SK-N-SH treated with all-trans-retinoic acid at 6 μM for 48 hours (cell line): ENCODE data around the gene PEX5L.

ENCODE experiments used
- ATAC-seq: fragments of 200-7000 bp; cut with Tn5 transposase; 3 replicates; pipeline ENCODE4 v1.9.1; 2020; ENCODE audit warnings: mild to moderate bottlenecking, moderate library complexity
- ARNTL ChIP-seq: fragments of 450-650 bp; formaldehyde crosslinking; IDR thresholded peaks from 2 replicates; pipeline ENCODE4 v1.5.0; 2020; ENCODE audit warnings: low read depth, mild to moderate bottlenecking, moderate library complexity, borderline replicate concordance
- BACH2 ChIP-seq: fragments of 250-450 bp; sonication (Bioruptor Pico); IDR thresholded peaks from 2 replicates; pipeline ENCODE4 v1.9.0; 2021; ENCODE audit warnings: mild to moderate bottlenecking, borderline replicate concordance
- CSDC2 ChIP-seq: fragments of 250-450 bp; sonication (Bioruptor Pico); IDR thresholded peaks from 2 replicates; pipeline ENCODE4 v1.5.0; 2020; ENCODE audit warnings: mild to moderate bottlenecking, moderate library complexity
- CSRNP3 ChIP-seq: fragments of 250-450 bp; sonication (Bioruptor Pico); IDR thresholded peaks from 2 replicates; pipeline ENCODE4 v1.5.1; 2021; ENCODE audit warnings: mild to moderate bottlenecking, moderate library complexity
- ESRRG ChIP-seq: fragments of 250-450 bp; sonication (Bioruptor Pico); IDR thresholded peaks from 2 replicates; pipeline ENCODE4 v1.6.1; 2021; ENCODE audit warnings: mild to moderate bottlenecking
- GLIS3 ChIP-seq: fragments of 250-450 bp; sonication (Bioruptor Pico); IDR thresholded peaks from 2 replicates; pipeline ENCODE4 v1.5.0; 2020; ENCODE audit warnings: mild to moderate bottlenecking, moderate library complexity
- ISL1 ChIP-seq: fragments of 250-450 bp; sonication (Bioruptor Pico); IDR thresholded peaks from 2 replicates; pipeline ENCODE4 v2.1.2; 2022; ENCODE audit warnings: mild to moderate bottlenecking, moderate library complexity
- OSR1 ChIP-seq: fragments of 250-450 bp; sonication (Bioruptor Pico); IDR thresholded peaks from 2 replicates; pipeline ENCODE4 v1.8.0; 2022; ENCODE audit warnings: moderate library complexity, mild to moderate bottlenecking, inconsistent platforms
- POU6F1 ChIP-seq: fragments of 250-450 bp; sonication (Bioruptor Pico); IDR thresholded peaks from 2 replicates; pipeline ENCODE4 v1.8.0; 2021; ENCODE audit warnings: low read depth, mild to moderate bottlenecking, moderate library complexity, borderline replicate concordance
- PPARA ChIP-seq: fragments of 250-450 bp; sonication (Bioruptor Pico); IDR thresholded peaks from 2 replicates; pipeline ENCODE4 v1.5.0; 2020; ENCODE audit warnings: mild to moderate bottlenecking, borderline replicate concordance
- RARB ChIP-seq: fragments of 250-450 bp; sonication (Bioruptor Pico); IDR thresholded peaks from 2 replicates; pipeline ENCODE4 v1.8.0; 2021; ENCODE audit warnings: mild to moderate bottlenecking, moderate library complexity
- SNAI2 ChIP-seq: fragments of 250-450 bp; sonication (Bioruptor Pico); IDR thresholded peaks from 2 replicates; pipeline ENCODE4 v1.5.0; 2020; ENCODE audit warnings: mild to moderate bottlenecking, moderate library complexity
- TCF4 ChIP-seq: fragments of 250-450 bp; sonication (Bioruptor Pico); IDR thresholded peaks from 2 replicates; pipeline ENCODE4 v1.8.0; 2021; ENCODE audit warnings: mild to moderate bottlenecking, moderate library complexity, borderline replicate concordance
- TOX ChIP-seq: fragments of 250-450 bp; sonication (Bioruptor Pico); IDR thresholded peaks from 2 replicates; pipeline ENCODE4 v1.8.0; 2021; ENCODE audit warnings: mild to moderate bottlenecking, moderate library complexity, borderline replicate concordance
- ZFP3 ChIP-seq: fragments of 250-450 bp; sonication (Bioruptor Pico); IDR thresholded peaks from 2 replicates; pipeline ENCODE4 v1.5.0; 2020; ENCODE audit warnings: mild to moderate bottlenecking, moderate library complexity
- ZFP30 ChIP-seq: fragments of 450-650 bp; formaldehyde crosslinking; IDR thresholded peaks from 2 replicates; pipeline ENCODE4 v1.5.0; 2022; ENCODE audit warnings: mild to moderate bottlenecking, moderate library complexity
- ZNF565 ChIP-seq: fragments of 450-650 bp; formaldehyde crosslinking; conservative IDR thresholded peaks from 2 replicates; pipeline ENCODE4 v1.5.0; 2020; ENCODE audit warnings: low read depth, mild to moderate bottlenecking, moderate library complexity
- ZNF70 ChIP-seq: fragments of 450-650 bp; formaldehyde crosslinking; IDR thresholded peaks from 2 replicates; pipeline ENCODE4 v1.5.0; 2020; ENCODE audit warnings: mild to moderate bottlenecking, moderate library complexity
- ZNF8 ChIP-seq: fragments of 450-650 bp; formaldehyde crosslinking; IDR thresholded peaks from 2 replicates; pipeline ENCODE4 v1.5.0; 2020; ENCODE audit warnings: mild to moderate bottlenecking, moderate library complexity
- TF ChIP-seq, protein P1 (sequence below): fragments of 250-450 bp; sonication (Bioruptor Pico); IDR thresholded peaks from 2 replicates; pipeline ENCODE4 v1.5.0; 2020; ENCODE audit warnings: mild to moderate bottlenecking, moderate library complexity

PEX5L gene

DNA sequence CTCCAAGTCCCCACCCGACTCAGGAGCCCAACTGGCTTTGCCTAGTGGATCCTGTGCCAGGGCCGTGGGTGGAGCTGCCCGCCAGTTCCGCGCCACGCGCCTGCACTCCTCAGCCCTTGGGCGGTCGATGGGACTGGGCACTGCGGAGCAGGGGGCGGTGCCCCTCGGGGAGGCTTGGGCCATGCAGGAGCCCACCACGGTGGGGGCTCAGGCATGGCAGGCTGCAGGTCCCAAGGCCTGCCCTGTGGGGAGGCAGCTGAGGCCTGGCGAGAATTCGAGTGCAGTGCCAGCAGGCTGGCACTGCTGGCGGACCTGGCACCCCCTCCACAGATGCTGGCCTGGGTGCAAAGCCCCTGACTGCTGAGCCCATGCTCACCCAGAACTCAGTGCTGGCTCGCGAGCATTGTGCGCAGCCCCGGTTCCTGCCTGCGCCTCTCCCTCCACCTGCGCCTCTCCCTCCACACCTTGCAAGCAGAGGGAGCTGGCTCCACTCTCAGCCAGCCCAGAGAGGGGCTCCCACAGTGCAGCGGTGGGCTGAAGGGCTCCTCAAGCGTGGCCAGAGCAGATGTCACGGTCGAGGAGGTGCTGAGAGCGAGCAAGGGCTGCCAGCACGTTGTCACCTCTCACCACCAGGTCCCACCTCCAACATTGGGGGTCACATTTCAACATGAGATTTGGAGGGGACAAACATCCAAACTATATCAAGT, 261.2 kb downstream of the PEX5L start:
- ATAC-seq, result no peak
- TF ChIP-seq PPARA (CRISPR knock-in tag) (no peak), ZFP30 (CRISPR knock-in tag) (no peak), ARNTL (CRISPR knock-in tag) (no peak), CSDC2 (CRISPR knock-in tag) (no peak), POU6F1 (CRISPR knock-in tag) (no peak), ZNF70 (CRISPR knock-in tag) (no peak), SNAI2 (CRISPR knock-in tag) (no peak), TCF4 (no peak), ESRRG (CRISPR knock-in tag) (no peak), ZFP3 (CRISPR knock-in tag) (no peak), ZNF565 (CRISPR knock-in tag) (no peak), ISL1 (CRISPR knock-in tag) (no peak), ZNF8 (CRISPR knock-in tag) (no peak), RARB (no peak)

GRCh38 chr3:179772297-179772696, 264.4 kb downstream of the PEX5L start:
- TF ChIP-seq ZFP3 (CRISPR knock-in tag) (no peak), SNAI2 (CRISPR knock-in tag) (no peak), RARB (no peak), BACH2 (no peak), CSRNP3 (no peak)
- TF ChIP-seq, protein P1, sequence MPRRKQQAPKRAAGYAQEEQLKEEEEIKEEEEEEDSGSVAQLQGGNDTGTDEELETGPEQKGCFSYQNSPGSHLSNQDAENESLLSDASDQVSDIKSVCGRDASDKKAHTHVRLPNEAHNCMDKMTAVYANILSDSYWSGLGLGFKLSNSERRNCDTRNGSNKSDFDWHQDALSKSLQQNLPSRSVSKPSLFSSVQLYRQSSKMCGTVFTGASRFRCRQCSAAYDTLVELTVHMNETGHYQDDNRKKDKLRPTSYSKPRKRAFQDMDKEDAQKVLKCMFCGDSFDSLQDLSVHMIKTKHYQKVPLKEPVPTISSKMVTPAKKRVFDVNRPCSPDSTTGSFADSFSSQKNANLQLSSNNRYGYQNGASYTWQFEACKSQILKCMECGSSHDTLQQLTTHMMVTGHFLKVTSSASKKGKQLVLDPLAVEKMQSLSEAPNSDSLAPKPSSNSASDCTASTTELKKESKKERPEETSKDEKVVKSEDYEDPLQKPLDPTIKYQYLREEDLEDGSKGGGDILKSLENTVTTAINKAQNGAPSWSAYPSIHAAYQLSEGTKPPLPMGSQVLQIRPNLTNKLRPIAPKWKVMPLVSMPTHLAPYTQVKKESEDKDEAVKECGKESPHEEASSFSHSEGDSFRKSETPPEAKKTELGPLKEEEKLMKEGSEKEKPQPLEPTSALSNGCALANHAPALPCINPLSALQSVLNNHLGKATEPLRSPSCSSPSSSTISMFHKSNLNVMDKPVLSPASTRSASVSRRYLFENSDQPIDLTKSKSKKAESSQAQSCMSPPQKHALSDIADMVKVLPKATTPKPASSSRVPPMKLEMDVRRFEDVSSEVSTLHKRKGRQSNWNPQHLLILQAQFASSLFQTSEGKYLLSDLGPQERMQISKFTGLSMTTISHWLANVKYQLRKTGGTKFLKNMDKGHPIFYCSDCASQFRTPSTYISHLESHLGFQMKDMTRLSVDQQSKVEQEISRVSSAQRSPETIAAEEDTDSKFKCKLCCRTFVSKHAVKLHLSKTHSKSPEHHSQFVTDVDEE (CRISPR knock-in tag), result no peak
- TF ChIP-seq, all 23 proteins: peak for 0
- ATAC-seq, result no peak

- no peak for TF ChIP-seq BACH2
- no peak for TF ChIP-seq OSR1 (CRISPR knock-in tag)
- TF ChIP-seq, protein P1 (CRISPR knock-in tag), result no peak
- TF ChIP-seq TCF4, result no peak
- no peak for TF ChIP-seq GLIS3
- no peak for TF ChIP-seq CSDC2 (CRISPR knock-in tag)
- no peak for TF ChIP-seq SNAI2 (CRISPR knock-in tag)
- no peak for TF ChIP-seq TOX (CRISPR knock-in tag)
- ATAC-seq, result no peak
Observed at GRCh38 chr3:179771797-179772196, 264.9 kb downstream of the PEX5L start.
